ENCODE data around the gene GNGT2.

Gene GNGT2

DNA sequence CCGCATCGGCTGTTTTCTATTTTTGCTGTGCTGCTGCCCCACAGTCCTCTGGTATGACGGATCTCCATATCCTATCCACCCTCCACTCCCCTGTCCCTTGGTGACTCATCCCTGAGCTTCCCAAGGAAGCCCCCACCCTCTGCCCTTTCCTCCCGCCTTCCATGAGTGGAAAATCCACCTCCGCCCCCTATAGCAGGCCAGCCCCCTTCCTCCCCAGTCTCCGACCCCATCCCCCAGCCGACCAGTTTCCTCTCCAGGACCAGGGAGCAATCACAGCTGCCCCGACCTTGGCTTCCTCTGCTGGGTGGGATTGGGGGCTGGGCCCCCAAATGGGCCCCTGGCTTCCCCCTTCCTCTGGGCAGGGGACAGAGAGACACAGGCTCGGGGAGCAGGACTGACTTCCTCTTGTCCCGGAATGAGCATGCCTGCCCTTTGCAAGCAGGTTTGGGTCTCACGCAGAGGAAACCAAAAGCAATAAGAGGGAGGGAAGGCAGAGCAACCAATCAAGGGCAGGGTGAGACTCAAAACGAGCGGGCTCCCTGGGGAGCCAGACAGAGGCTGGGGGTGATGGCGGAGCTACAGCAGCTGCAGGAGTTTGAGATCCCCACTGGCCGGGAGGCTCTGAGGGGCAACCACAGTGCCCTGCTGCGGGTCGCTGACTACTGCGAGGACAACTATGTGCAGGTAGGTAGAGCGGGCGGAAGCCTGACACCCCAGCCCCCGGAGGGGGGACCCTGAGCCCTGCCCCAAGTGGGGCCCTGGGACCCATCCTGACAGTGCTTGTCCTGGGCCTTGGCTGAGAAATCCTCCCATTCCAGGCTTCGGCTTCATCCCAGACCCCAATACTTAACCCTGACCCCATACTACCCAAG, at the start of gene GNGT2, which contains the start of gene ABI3:
GNGT2 (minus strand) TSS at position 417 of the 872 bp plus-strand sequence. CDS start 3,152 bp downstream, outside the sequence.
ABI3 (plus strand) TSS at position 550 of the 872 bp plus-strand sequence; CDS start at position 568, 18 bp downstream.
- no peak for DNase-seq (ENCODE audit: low read depth)

DNA sequence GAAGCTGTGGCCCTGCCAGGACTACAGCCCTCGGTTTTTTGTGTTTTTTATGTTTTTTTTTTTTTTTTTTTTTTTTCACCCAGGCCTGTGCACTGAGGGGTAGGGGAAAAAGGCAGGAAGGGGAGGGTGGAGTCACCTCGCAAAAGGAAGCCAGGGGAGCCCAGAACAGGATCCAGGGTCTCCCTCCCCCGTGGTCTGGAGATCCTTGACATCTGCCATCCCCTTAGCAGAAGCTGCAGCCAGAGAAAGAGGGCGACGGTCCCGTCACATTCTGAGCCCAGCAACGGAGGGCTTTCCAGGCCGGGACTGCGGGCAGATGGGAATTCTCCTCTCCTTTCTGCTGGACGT, 49.3 kb upstream of the GNGT2 start:
- no peak for DNase-seq (ENCODE audit: low read depth)

DNA sequence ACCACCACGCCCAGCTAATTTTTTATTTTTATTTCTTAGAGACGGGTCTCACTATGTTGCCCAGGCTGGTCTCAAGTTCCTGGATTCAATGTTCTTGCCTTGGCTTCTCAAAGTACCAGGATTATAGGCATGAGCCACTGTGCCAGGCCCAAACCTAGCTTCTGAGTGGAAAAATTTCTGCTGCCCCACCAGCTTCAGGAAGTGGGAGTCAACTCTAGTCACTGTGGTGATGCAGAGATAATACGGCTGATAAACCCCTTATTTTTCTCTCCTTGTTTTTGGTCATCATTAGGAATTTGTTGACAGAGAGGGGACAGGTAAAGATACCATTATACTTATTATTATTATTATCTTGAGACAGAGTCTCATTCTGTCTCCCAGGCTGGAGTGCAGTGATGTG, 48.0 kb upstream of the GNGT2 start:
- DNase-seq (ENCODE audit: low read depth) = no peak

- DNase-seq (ENCODE audit: low read depth) = no peak
Observed at GRCh38 chr17:49255125-49255524, 44.8 kb upstream of the GNGT2 start.

- no peak for DNase-seq (ENCODE audit: low read depth)
Observed at GRCh38 chr17:49254066-49254465, 43.7 kb upstream of the GNGT2 start.

- DNase-seq (ENCODE audit: low read depth) = no peak
Observed at GRCh38 chr17:49252148-49252695, 41.8 kb upstream of the GNGT2 start.

- no peak for DNase-seq (ENCODE audit: low read depth)
Observed at GRCh38 chr17:49249890-49250522, 39.6 kb upstream of the GNGT2 start.

- DNase-seq (ENCODE audit: low read depth) = no peak
Observed at GRCh38 chr17:49249292-49249794, 39.0 kb upstream of the GNGT2 start.

GRCh38 chr17:49247944-49248343, 37.6 kb upstream of the GNGT2 start:
- DNase-seq (ENCODE audit: low read depth) = no peak

DNA sequence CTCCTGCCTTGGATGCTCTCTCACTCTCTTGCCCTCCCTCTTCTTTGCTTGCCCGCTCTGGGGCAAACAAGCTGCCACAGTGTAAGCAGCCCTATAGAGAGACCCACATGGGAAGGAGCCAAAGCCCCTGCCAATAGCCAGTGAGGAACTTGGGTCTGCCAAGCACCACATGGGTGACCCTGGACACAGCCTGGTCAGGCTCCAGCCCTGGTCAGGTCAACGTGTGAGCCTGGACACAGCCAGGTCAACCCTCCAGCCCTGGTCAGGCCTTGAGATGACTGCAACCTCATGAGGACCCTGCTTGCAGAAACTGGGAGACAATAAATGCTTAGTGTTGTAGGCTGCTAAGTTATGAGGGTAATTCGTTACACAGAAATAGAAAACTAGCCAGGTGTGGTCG, 34.5 kb upstream of the GNGT2 start:
- no peak for DNase-seq (ENCODE audit: low read depth)

- DNase-seq (ENCODE audit: low read depth) = no peak
Observed at GRCh38 chr17:49242813-49243212, 32.4 kb upstream of the GNGT2 start.

DNA sequence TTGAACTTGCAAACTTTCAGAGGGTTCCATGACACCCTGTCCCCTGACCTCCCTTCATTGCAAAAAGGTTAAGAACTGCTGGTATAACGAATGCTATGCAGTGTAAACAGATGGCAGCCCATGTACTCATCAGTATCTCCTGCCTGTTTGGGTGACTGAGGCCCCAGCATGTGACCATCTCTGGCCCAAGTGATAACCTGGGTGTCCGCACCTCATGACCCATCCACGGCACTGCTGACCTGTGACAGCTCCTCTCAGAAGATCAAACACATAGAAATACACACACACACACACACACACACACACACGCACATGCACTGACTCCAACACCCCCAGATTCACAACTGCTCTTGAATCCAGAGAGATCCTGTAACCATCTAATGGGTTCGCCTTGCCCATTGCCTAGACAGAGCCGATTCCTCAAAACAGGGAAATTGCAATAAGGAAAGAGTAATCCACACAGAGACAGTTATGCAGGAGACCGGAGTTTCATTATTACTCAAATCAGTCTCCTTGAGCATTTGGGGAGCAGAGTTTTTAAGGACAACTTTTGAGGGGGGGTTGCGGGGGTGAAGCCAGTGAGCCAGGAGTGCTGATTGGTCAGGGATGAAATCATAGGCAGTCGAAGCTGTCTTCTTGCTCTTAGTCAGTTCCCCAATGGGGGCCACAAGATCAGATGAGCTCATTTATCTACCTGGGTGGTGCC, 31.5 kb upstream of the GNGT2 start:
- no peak for DNase-seq (ENCODE audit: low read depth)

DNA sequence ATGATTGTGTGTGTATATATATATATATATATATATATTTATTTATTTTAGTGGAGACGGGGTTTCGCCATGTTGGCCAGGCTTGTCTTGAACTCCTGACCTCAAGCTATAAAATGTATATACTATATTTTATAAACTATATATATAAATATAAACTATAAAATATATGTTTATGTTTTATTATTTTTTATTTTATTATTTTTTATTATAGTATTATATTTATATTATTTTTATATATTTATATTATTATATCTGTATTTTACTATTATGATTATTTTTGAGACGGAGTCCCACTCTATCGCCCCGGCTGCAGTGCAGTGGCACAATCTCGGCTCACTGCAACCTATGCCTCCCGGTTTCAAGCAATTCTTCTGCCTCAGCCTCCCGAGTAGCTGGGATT, 30.7 kb upstream of the GNGT2 start:
- no peak for DNase-seq (ENCODE audit: low read depth)

DNA sequence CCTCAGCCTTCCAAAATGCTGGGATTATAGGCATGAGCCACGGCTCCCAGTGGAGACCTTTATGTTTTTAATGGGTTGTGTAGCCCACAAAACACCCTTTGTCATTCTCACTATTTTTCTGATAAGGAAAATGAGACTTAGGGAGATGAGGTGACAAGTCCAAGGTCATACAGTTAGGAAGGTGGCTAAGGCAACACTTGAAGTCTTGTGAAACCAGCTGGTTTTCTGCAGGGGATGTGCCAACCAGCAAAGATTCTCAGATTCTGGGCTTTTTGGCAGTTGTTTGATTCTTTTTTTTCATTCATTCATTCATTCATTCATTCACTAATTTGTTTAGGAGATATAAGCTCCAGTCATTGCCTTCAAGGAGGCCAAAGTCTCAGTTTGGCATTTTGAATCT, 30.2 kb upstream of the GNGT2 start:
- no peak for DNase-seq (ENCODE audit: low read depth)

DNA sequence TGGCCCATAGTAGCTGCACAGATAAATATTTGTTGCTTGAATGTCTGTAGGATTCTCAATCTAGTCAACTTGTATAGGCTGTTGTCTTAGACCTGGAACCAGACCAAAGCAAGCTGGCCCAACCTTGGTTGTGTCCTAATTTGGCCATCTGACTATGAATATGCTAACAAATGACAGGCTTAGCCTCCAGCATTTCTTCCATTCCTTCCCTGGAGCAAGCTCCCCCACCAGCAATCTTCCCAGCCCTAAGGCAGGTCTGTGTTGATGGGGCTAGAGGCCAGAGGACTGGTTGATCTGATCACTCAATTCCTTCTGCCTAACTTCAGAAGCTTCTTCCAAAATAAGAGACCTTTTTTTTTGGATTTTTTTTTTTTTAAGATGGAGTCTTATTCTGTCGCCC, 29.6 kb upstream of the GNGT2 start:
- DNase-seq (ENCODE audit: low read depth) = no peak

GRCh38 chr17:49235896-49236295, 25.5 kb upstream of the GNGT2 start:
- no peak for DNase-seq (ENCODE audit: low read depth)

GRCh38 chr17:49234509-49235080, 24.2 kb upstream of the GNGT2 start:
- DNase-seq (ENCODE audit: low read depth) = no peak

GRCh38 chr17:49231563-49231894, 21.2 kb upstream of the GNGT2 start:
- no peak for DNase-seq (ENCODE audit: low read depth)

GRCh38 chr17:49230636-49231562, 20.5 kb upstream of the GNGT2 start, which contains the start of gene PHOSPHO1:
TSS of gene PHOSPHO1 (minus strand) at chr17:49230787. CDS start at chr17:49226691, 4,096 bp downstream.
- no peak for DNase-seq (ENCODE audit: low read depth)

DNA sequence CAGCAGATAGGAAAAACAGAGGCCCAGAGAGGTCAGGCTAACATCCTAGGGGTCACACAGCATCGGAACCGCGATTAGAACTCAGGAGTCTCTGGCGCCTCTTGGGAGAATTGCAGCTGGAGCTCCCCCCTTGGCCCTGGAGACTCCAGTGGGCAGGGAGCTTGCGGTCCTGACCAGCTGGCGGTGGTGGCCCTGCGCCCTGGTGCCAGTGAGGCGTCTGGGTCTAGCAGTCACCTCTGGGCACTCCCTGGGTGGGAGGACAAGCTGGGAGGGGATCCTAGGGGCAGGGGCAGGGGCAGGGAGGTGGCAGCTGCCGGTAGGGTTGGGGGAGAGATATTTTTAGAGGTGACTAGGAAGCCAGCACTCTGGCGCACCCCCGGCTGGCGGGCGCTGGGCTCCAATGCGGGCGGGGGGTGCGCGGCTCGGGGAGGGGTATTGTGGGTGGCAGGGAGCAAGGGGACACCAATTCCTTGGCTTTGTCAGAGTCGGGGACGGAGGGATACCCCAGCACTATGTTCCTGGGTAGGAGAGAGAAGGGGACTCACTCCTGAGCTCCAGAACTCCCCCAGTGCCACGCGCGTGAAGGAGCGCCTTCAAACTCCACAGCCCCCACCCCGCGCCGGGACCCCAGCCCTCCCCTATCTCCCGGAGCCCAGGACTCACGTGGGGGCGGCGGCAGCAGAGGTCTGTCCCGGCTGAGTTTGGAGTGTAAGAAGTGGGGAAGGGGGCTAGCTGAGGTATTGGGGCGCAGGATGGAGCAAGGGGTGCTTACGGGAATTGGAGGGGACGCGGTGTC, 19.6 kb upstream of the GNGT2 start:
- DNase-seq (ENCODE audit: low read depth) = no peak
